K562 (cell line): ENCODE data around the gene CDH18.

Source experiments
- CCAR2 ChIP-seq: fragments of 200-400 bp; formaldehyde crosslinking; IDR thresholded peaks from 2 replicates; pipeline ENCODE4 v1.6.1; 2017; ENCODE audit warnings: mild to moderate bottlenecking, low read depth, low read length
- TCF7 ChIP-seq: sonication (generic); IDR thresholded peaks from 2 replicates; pipeline ENCODE4 v1.6.1; 2016; ENCODE audit warnings: antibody characterized with exemption, borderline replicate concordance
- TEAD4 ChIP-seq, 2 experiments: sonication (generic) in 1 of 2; formaldehyde crosslinking in 1 of 2; IDR thresholded peaks; 2 replicates each; pipeline versions ENCODE4 v1.6.1 to v1.8.0; 2012 to 2022; ENCODE audit warnings: borderline replicate concordance in 1 of 2, inconsistent platforms in 1 of 2, low read length in 1 of 2, mild to moderate bottlenecking in 1 of 2, missing genetic modification reagents in 1 of 2
- ZNF121 ChIP-seq: sonication (generic); formaldehyde crosslinking; conservative IDR thresholded peaks from 2 replicates; pipeline ENCODE4 v1.8.0; 2022; ENCODE audit warnings: missing genetic modification reagents
- TF ChIP-seq, protein P1 (sequence below), 3 experiments: fragments of 200-800 bp in 1 of 3; sonication (Bioruptor generic) in 1 of 3; sonication (generic) in 1 of 3; formaldehyde crosslinking in 1 of 3; IDR thresholded peaks; 2 replicates each; pipeline versions ENCODE4 v1.6.1 to v1.8.0; 2016 to 2022; ENCODE audit warnings: mild to moderate bottlenecking in 2 of 3, missing compliant biosample characterization in 2 of 3, missing genetic modification characterization in 2 of 3, missing genetic modification reagents in 1 of 3

GRCh38 chr5:19866090-19866450, 121.9 kb downstream of the CDH18 start:
- TF ChIP-seq, protein P1, sequence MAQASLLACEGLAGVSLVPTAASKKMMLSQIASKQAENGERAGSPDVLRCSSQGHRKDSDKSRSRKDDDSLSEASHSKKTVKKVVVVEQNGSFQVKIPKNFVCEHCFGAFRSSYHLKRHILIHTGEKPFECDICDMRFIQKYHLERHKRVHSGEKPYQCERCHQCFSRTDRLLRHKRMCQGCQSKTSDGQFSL (CRISPR knock-in tag; IDR thresholded peaks at IDR 0.05), result no peak
- TF ChIP-seq, protein P1 (tag; IDR thresholded peaks at IDR 0.05), result no peak
- TF ChIP-seq TEAD4 (IDR thresholded peaks at IDR 0.05; ENCODE audit: low read length), result no peak
- TF ChIP-seq TEAD4 (CRISPR knock-in tag; IDR thresholded peaks at IDR 0.05; ENCODE audit: borderline replicate concordance), result no peak
- no peak for TF ChIP-seq ZNF121 (CRISPR knock-in tag)
- TF ChIP-seq CCAR2, result no peak
- no peak for TF ChIP-seq TCF7
